ENCODE measurements around the gene LCE1C.

GRCh38 chr1:152801333-152801732, 5.1 kb downstream of the LCE1C start:
- TF ChIP-seq ZFP30 (CRISPR knock-in tag; IDR thresholded peaks at IDR 0.05) = no peak
- no peak for TF ChIP-seq TOX (CRISPR knock-in tag; IDR thresholded peaks at IDR 0.05; ENCODE audit: borderline replicate concordance)
- no peak for TF ChIP-seq PATZ1 (CRISPR knock-in tag; IDR thresholded peaks at IDR 0.05; ENCODE audit: borderline replicate concordance)
- TF ChIP-seq GLIS3 (CRISPR knock-in tag; IDR thresholded peaks at IDR 0.05) = no peak
- no peak for TF ChIP-seq POU6F1 (CRISPR knock-in tag; IDR thresholded peaks at IDR 0.05; ENCODE audit: borderline replicate concordance, low read depth)
- no peak for TF ChIP-seq BACH2 (CRISPR knock-in tag; IDR thresholded peaks at IDR 0.05; ENCODE audit: borderline replicate concordance)
- TF ChIP-seq CREB5 (CRISPR knock-in tag; IDR thresholded peaks at IDR 0.05; ENCODE audit: low read depth) = no peak
- no peak for TF ChIP-seq PPARA (CRISPR knock-in tag; IDR thresholded peaks at IDR 0.05; ENCODE audit: borderline replicate concordance)
- TF ChIP-seq ZNF8 (CRISPR knock-in tag; IDR thresholded peaks at IDR 0.05) = no peak
